Fibroblast of pulmonary artery (primary cell): Measurements from ENCODE around the gene CDK14.

Experiments used
- DNase-seq: peaks from one replicate; pipeline ENCODE4 v3.0.0-alpha.2; 2010; ENCODE audit warnings: low read depth
- H3K4me3 ChIP-seq: replicated peaks from 2 replicates; pipeline ENCODE4 v1.5.1; 2011; ENCODE audit warnings: low read depth, mild to moderate bottlenecking, control low read depth, low read length, moderate library complexity
- CTCF ChIP-seq: IDR thresholded peaks from 2 replicates; pipeline ENCODE4 v1.5.1; 2011; ENCODE audit warnings: mild to moderate bottlenecking, control low read depth, low read length, inconsistent platforms; ENCODE audit errors: missing control alignments

Gene CDK14

GRCh38 chr7:90720984-90721760 lies 125.1 kb downstream of the CDK14 start:
- no peak for TF ChIP-seq CTCF
- DNase-seq, result peak; percentile 87
- no peak overlapping the region for H3K4me3 ChIP-seq

- no peak overlapping the region for H3K4me3 ChIP-seq
- TF ChIP-seq CTCF, result no peak
- no peak for DNase-seq
Measured at GRCh38 chr7:90721869-90722431, 125.8 kb downstream of the CDK14 start.

- no peak for DNase-seq
- no peak for TF ChIP-seq CTCF
Measured at GRCh38 chr7:90723233-90723632, 127.1 kb downstream of the CDK14 start.

GRCh38 chr7:90723866-90724265 lies 127.7 kb downstream of the CDK14 start:
- no peak for DNase-seq
- no peak for TF ChIP-seq CTCF

More at GRCh38 chr7:90723233-90723632, 127.1 kb downstream of the CDK14 start:
- no peak overlapping the region for H3K4me3 ChIP-seq

GRCh38 chr7:90726120-90726519 lies 130.0 kb downstream of the CDK14 start:
- DNase-seq, result no peak
- no peak for TF ChIP-seq CTCF
- H3K4me3 ChIP-seq, result no peak overlapping the region

More at GRCh38 chr7:90723866-90724265, 127.7 kb downstream of the CDK14 start:
- H3K4me3 ChIP-seq, result no peak overlapping the region

- no peak overlapping the region for H3K4me3 ChIP-seq
- peak; percentile 63 for DNase-seq
- no peak for TF ChIP-seq CTCF
Measured at GRCh38 chr7:90726623-90727022, 130.5 kb downstream of the CDK14 start.

GRCh38 chr7:90727412-90727811 lies 131.3 kb downstream of the CDK14 start:
- no peak overlapping the region for H3K4me3 ChIP-seq

More at GRCh38 chr7:90727412-90727811, 131.3 kb downstream of the CDK14 start:
- no peak for DNase-seq
- TF ChIP-seq CTCF, result no peak
